ENCODE measurements around the gene HOATZ. TPM values are rescaled to one million over a fixed set of nuclear protein-coding genes. Genes with fewer than 3 reads are reported as not detected.

The HOATZ gene
- polyA plus RNA-seq, 1 donor (not counting 4 experiments of a cell fraction or from before 2014, with no cell fraction given) = not detected

DNA sequence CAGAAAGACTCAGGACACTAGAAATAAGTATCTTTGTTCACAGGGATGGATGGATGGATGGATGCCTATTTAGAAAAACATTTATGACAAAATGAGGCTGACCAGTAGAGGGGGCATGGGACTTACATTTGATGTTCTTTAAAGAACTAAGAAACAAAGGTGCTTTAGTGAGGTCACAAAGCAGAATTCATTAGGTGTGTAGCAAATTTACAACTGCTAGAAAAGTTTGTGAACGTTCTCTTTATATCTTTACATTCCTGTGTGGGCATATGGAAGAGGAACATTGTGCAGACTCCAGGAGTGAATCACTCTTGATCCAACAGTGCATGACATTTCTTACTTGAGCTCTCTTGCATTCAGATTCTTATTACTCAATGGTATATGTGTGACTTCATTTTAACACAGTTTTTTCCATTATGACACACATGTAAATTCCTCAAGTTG, 71.8 kb downstream of the HOATZ start:
- DNase-seq (ENCODE audit: low read depth, low spot score) = no peak
- Histone ChIP-seq H3K4me3 (ENCODE audit: control insufficient read depth in 2 of 3, extremely low read depth in 1 of 3, insufficient read depth in 2 of 3, low read depth in 1 of 3, low read length in 3 of 3) (no peak overlapping the region), H3K4me1 (ENCODE audit: control insufficient read depth, extremely low read depth, insufficient read depth, low read length) (peaks cover 5% of the 10 kb centered on the region), H3K27me3 (ENCODE audit: control insufficient read depth, extremely low read depth, insufficient read depth, low read length) (no peaks in the 10 kb centered on the region), H4K20me1 (ENCODE audit: control insufficient read depth, extremely low read depth, insufficient read depth, low read length) (no peaks in the 10 kb centered on the region), H3K9me3 (ENCODE audit: control insufficient read depth, low read depth, low read length) (no peaks in the 10 kb centered on the region), H3K27ac (ENCODE audit: control insufficient read depth, insufficient read depth, low read length) (no peak overlapping the region), H3K79me2 (ENCODE audit: control insufficient read depth, insufficient read depth, low read length) (no peaks in the 10 kb centered on the region), H3K4me2 (ENCODE audit: control insufficient read depth, extremely low read depth, insufficient read depth, low read depth, low read length) (no peak overlapping the region), H2AFZ (ENCODE audit: control insufficient read depth, low read length) (no peak overlapping the region), H3K36me3 (ENCODE audit: control insufficient read depth in 2 of 2, extremely low read depth in 1 of 2, insufficient read depth in 2 of 2, low read length in 2 of 2) (no peaks in the 10 kb centered on the region), H3K9me1 (ENCODE audit: control insufficient read depth, extremely low read depth, insufficient read depth, low read length) (no peaks in the 10 kb centered on the region), H3K9ac (ENCODE audit: control insufficient read depth, extremely low read depth, insufficient read depth, low read length) (no peak overlapping the region)
- FAIRE-seq = no peak
- TF ChIP-seq CTCF (optimal IDR thresholded peaks at IDR 0.05 in 1 of 3, IDR thresholded peaks at IDR 0.05 in 1 of 3, conservative IDR thresholded peaks at IDR 0.05 in 1 of 3; ENCODE audit: extremely low read depth in 1 of 3, insufficient read depth in 2 of 3, low read length in 3 of 3) (peak in 1 of 3 experiments; percentile 46), EZH2 (IDR thresholded peaks at IDR 0.05; ENCODE audit: low read length) (no peak)
- dilution Hi-C loops (cut with MboI; ENCODE audit: extremely low pct_ligation_motif_present, low sequenced_read_pairs) = no loop called here

Small RNA genes within 50 kb of the gene (small RNA-seq; reads per million reads assigned to genes)
- gene MIR34B (ENCODE audit: insufficient read length in 3 of 3, low read depth in 3 of 3, low replicate concordance in 1 of 3) (2.4 to 81.1 (median 40.2) reads per million in 3 experiments), gene MIR34C (ENCODE audit: insufficient read length in 3 of 3, low read depth in 3 of 3, low replicate concordance in 1 of 3) (4.4 to 314 (median 84.6) reads per million in 3 experiments)

Other genes with a start within 250 kb of the HOATZ start
- gene POU2AF3, start 216.2 kb upstream of the HOATZ start, polyA plus RNA-seq = not detected in 3 replicates
- gene POU2AF1, start 135.5 kb upstream of the HOATZ start, polyA plus RNA-seq = 0.21 TPM in 1 of 3 replicates, not detected in the others
- 0.07 to 0.13 TPM (median 0.12 TPM) in 3 replicates for gene BTG4, start 2.4 kb upstream of the HOATZ start, polyA plus RNA-seq
- 1.1 to 5.1 TPM (median 3.6 TPM) in 3 replicates for gene LAYN, start 25.9 kb downstream of the HOATZ start, polyA plus RNA-seq
- 10.0 to 12.2 TPM (median 11.9 TPM) in 3 replicates for gene SIK2, start 87.7 kb downstream of the HOATZ start, polyA plus RNA-seq